Transverse colon (tissue), 4 donors: ENCODE measurements around the gene HELZ2.

Experiments
- CTCF ChIP-seq, 5 experiments: fragments of 200-600 bp in 3 of 5; fragments of 450-650 bp in 2 of 5; sonication (generic) in 3 of 5; IDR thresholded peaks; 1 replicate in 2 of 5; 2 replicates in 3 of 5; pipeline ENCODE4 v1.5.1; 2016 to 2017; ENCODE audit warnings: antibody characterized with exemption in 5 of 5, inconsistent platforms in 3 of 5, mild to moderate bottlenecking in 2 of 5, moderate library complexity in 1 of 5
- EP300 ChIP-seq: sonication (generic); formaldehyde crosslinking; IDR thresholded peaks from one replicate; pipeline ENCODE4 v1.6.1; 2017; ENCODE audit warnings: antibody characterized with exemption, low read depth
- POLR2A ChIP-seq: fragments of 450-650 bp; IDR thresholded peaks from one replicate; pipeline ENCODE4 v1.6.1; 2016; ENCODE audit warnings: antibody characterized with exemption, mild to moderate bottlenecking, moderate library complexity
- POLR2AphosphoS5 ChIP-seq, 3 donors: sonication (generic); formaldehyde crosslinking; IDR thresholded peaks; one replicate each; pipeline ENCODE4 v1.6.1; 2016; ENCODE audit warnings: antibody characterized with exemption in 3 of 3

DNA sequence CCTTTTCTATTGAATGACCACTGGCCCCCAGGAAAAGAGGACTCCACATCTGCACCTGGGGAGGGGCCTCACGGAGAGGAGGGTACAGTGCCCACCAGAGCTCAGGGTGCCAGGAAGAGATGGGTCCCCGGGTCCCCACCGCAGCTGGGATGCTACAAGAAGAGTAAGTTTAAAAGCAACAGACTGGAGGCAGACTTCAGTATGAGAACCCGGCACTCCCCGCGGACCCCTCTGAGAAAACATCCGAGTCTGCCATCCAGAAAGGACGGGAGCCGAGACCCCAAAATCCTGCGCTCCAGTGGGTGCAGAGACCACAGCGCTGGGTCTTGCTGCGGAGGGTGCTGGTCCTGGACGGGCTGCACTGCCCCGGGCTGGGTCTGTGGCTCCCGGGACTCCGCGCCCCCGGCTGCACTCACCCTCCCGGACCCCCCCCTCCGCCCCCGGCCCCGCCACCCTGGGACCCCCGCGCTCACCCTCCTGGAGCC lies 350 bp downstream of the HELZ2 start:
- TF ChIP-seq CTCF (IDR thresholded peaks at IDR 0.05) (no peak), POLR2A (no peak), EP300 (no peak), POLR2AphosphoS5 (IDR thresholded peaks at IDR 0.05) (no peak)
